IPS-18c (cell line): Measurements from ENCODE around the gene ANTXRL.
"Not testable (repeated sequence)": the region's sequence is repeated elsewhere in the genome, so short reads cannot be mapped to it uniquely, and the experiment has no call there.

Source experiments
- H3K4me3 ChIP-seq: 2 replicates; pipeline ENCODE4 v1.7.0; 2013; ENCODE audit warnings: low read depth, mild to moderate bottlenecking, low read length, moderate library complexity; ENCODE audit not compliant: insufficient read depth
- H3K9me3 ChIP-seq: one replicate; pipeline ENCODE4 v1.6.1; 2013; ENCODE audit warnings: mild to moderate bottlenecking, low read length, moderate library complexity; ENCODE audit not compliant: control insufficient read depth, insufficient read depth

The ANTXRL gene

GRCh38 chr10:46251857-46252847, 34.6 kb upstream of the ANTXRL start:
- Histone ChIP-seq H3K9me3 (peaks cover 2% of the 10 kb centered on the region), H3K4me3 (no peak overlapping the region)

GRCh38 chr10:46253076-46254006, 33.5 kb upstream of the ANTXRL start:
- Histone ChIP-seq H3K4me3 (no peak overlapping the region), H3K9me3 (peaks cover 2% of the 10 kb centered on the region)

GRCh38 chr10:46254007-46254383, 32.8 kb upstream of the ANTXRL start:
- no peak overlapping the region for H3K4me3 ChIP-seq
- H3K9me3 ChIP-seq, result peaks cover 2% of the 10 kb centered on the region

GRCh38 chr10:46254467-46254866, 32.3 kb upstream of the ANTXRL start:
- Histone ChIP-seq H3K4me3 (no peak overlapping the region), H3K9me3 (peaks cover 2% of the 10 kb centered on the region)

GRCh38 chr10:46255210-46255609, 31.6 kb upstream of the ANTXRL start:
- not testable (repeated sequence) for H3K9me3 ChIP-seq, H3K4me3 ChIP-seq

GRCh38 chr10:46255801-46256747, 30.7 kb upstream of the ANTXRL start:
- H3K4me3 ChIP-seq, result no peak overlapping the region
- H3K9me3 ChIP-seq, result peaks cover 2% of the 10 kb centered on the region

- no peak overlapping the region for H3K4me3 ChIP-seq
Measured at GRCh38 chr10:46257099-46257498, 29.7 kb upstream of the ANTXRL start.

GRCh38 chr10:46262906-46263560, 23.8 kb upstream of the ANTXRL start:
- not testable (repeated sequence) for H3K4me3 ChIP-seq, H3K9me3 ChIP-seq

More at GRCh38 chr10:46257099-46257498, 29.7 kb upstream of the ANTXRL start:
- no peaks in the 10 kb centered on the region for H3K9me3 ChIP-seq

GRCh38 chr10:46263831-46264268, 22.9 kb upstream of the ANTXRL start:
- H3K9me3 ChIP-seq, result no peaks in the 10 kb centered on the region
- no peak overlapping the region for H3K4me3 ChIP-seq

- H3K9me3 ChIP-seq, result no peaks in the 10 kb centered on the region
- no peak overlapping the region for H3K4me3 ChIP-seq
Measured at GRCh38 chr10:46264336-46264735, 22.5 kb upstream of the ANTXRL start.

GRCh38 chr10:46264737-46265368, 21.9 kb upstream of the ANTXRL start:
- Histone ChIP-seq H3K4me3 (no peak overlapping the region), H3K9me3 (no peaks in the 10 kb centered on the region)

- H3K9me3 ChIP-seq, H3K4me3 ChIP-seq: not testable (repeated sequence)
Measured at GRCh38 chr10:46265566-46266305, 21.1 kb upstream of the ANTXRL start.

GRCh38 chr10:46266306-46266985, 20.4 kb upstream of the ANTXRL start:
- Histone ChIP-seq H3K4me3 (no peak overlapping the region), H3K9me3 (no peaks in the 10 kb centered on the region)

GRCh38 chr10:46267132-46267985, 19.4 kb upstream of the ANTXRL start:
- Histone ChIP-seq H3K4me3 (no peak overlapping the region), H3K9me3 (no peaks in the 10 kb centered on the region)
